ENCODE measurements around the gene MYT1.

- TF ChIP-seq EZH2 (IDR thresholded peaks at IDR 0.05; ENCODE audit: low read length, missing control alignments) (no peak), CTCF (conservative IDR thresholded peaks at IDR 0.05 in 1 of 2, IDR thresholded peaks at IDR 0.05 in 1 of 2; ENCODE audit: low read depth in 1 of 2, low read length in 2 of 2) (no peak)
Observed at GRCh38 chr20:64162239-64162910, 1.9 kb upstream of the MYT1 start.
